Stimulated activated CD4-positive, alpha-beta T cell treated with anti-CD3 and anti-CD28 coated beads, Interleukin-15, amount 100 ng/mL, for 24 hours (primary cell): ENCODE results near the gene AIFM2.
"Not testable (repeated sequence)": the region's sequence is repeated elsewhere in the genome, so short reads cannot be mapped to it uniquely, and the experiment has no call there.

Experiments
- DNase-seq: peaks from one replicate; pipeline ENCODE4 v3.0.0-alpha.2; 2020

AIFM2 gene

DNA sequence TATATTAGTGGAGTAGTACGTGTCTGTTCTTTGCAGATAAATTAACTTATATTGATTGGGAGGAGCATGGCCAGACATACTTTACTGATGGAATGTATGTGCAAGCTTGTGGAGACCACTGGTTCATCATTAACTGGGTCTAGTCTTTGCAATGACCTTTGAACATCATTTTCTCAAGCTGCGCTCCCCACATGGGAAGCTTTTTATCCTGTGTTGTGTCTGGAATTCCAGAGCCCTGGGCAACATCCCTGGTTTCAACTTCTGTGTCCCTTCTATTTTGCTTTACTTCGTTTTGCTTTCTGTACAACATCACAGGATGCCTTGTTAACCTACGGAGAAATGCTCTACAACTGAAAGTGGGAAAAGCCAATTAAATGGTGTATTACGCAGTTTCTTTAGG lies 41.7 kb downstream of the AIFM2 start:
- DNase-seq: no peak

DNA sequence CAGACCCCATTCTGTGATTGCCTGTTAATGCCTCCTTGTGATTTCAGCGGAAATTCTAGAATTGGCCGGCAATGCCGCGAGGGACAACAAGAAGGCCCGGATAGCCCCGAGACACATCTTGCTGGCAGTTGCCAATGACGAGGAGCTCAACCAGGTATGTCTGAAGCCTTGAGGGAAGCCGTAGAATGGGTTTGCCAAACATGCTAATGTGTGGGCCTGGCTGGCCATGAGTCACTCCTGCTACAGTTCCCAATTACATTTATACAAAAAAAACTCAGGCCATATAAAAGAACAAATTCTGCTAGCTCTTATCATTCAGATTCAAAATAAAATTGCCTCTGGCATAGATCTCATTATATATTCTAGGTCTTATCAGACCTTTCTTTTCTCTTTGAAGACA lies 42.6 kb downstream of the AIFM2 start:
- DNase-seq: no peak

DNA sequence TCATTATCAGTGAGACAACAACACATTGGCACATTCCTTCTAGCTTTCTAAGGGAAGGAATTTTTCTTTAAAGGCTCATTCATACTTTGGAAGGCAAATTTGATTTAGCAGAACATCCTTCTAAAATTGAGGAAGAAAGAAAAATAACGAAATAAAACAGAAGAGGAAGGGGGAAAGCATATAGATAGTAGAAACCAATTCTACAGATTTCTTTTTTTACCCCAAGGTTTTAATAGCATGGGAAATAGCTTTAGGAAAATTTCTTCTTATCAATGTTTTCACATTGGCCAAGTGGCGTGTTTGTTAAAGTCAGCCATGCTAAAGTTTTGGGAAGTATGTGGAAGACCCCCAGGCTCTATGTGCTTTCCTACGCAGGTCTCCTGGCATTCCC lies 44.3 kb downstream of the AIFM2 start:
- DNase-seq: no peak

- DNase-seq: no peak
Measured at GRCh38 chr10:70087616-70088307, 44.9 kb downstream of the AIFM2 start.

- no peak for DNase-seq
Measured at GRCh38 chr10:70085975-70086613, 46.5 kb downstream of the AIFM2 start.

DNA sequence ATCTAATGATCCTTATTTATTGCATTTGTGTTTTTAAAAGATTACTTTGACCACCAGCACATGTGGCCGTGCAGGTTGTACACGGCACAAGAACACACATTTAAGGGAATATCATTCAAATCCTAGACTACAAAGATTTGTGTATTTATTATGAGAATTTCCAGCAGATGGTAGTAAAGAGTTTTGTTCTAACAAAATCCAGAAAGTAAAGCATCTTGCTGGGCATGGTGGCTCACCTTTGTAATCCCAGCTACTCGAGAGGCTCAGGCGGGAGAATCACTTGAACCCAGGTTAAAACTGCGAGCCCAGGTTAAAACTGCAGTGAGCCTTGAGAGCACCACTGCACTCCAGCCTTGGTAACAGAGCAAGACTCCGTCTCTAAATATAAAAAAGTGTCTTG lies 48.4 kb downstream of the AIFM2 start:
- DNase-seq: no peak

- DNase-seq: not testable (repeated sequence)
Measured at GRCh38 chr10:70080789-70081188, 51.8 kb downstream of the AIFM2 start.

DNA sequence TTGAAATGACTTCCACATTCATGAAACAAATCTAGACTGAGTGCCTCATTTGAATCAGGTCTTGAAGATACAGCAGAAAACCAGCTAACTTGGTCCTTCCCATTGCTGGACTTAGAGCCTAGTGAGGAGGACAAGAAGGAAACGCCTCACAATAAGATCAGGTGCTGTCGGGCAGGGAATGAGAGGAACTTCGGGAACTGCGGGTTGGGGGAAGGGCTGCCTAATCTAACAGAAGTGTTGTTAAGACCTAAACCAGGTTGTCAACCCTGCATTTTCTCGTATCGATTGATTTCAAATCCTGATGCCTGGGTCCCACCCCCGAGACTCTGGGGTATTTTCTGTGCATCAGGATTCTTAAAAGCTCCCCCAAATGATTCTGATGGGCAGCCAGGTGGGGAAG lies 53.7 kb downstream of the AIFM2 start:
- no peak for DNase-seq

DNA sequence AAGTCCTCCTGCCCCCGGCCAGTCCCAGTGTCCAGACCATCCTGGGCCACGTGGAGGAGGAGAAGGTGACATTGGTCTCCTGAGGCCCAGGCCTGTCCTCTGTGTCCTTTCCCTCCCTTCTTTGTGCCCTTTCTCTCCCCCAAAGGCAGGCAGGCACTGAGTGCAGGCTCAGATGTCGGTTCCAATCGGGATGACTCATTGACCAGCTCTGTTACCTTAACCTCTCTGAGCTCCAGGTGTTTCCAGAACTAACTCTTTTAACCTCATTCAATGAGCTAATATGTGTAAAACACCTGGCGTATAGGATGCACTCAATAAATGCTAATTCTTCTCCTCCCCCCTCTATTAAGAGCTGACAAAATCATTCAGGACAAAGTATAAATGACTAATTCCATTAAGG lies 54.3 kb downstream of the AIFM2 start:
- DNase-seq: no peak

GRCh38 chr10:70074971-70075370 lies 57.7 kb downstream of the AIFM2 start:
- no peak for DNase-seq

- DNase-seq: no peak
Measured at GRCh38 chr10:70074165-70074564, 58.5 kb downstream of the AIFM2 start.

- no peak for DNase-seq
Measured at GRCh38 chr10:70070834-70071233, 61.8 kb downstream of the AIFM2 start.

DNA sequence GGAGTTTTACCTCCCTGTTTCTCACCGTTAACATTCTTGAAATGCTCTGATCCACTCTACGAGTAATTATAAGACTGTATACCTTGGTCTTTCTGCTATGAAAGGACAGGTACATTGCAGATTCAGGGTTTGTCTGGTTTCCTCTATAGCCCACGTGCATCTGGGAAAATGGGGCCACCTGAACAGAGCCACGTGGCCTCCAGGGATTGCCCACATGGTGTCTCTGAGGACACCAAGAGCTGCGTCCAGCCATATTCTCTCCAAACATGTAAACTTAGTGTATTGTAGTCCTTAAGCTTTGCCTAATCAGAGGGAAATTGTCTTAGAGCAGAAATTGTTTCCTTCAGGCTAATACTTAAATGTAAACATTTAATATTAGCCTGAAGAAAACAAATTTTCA lies 63.3 kb downstream of the AIFM2 start:
- no peak for DNase-seq

DNA sequence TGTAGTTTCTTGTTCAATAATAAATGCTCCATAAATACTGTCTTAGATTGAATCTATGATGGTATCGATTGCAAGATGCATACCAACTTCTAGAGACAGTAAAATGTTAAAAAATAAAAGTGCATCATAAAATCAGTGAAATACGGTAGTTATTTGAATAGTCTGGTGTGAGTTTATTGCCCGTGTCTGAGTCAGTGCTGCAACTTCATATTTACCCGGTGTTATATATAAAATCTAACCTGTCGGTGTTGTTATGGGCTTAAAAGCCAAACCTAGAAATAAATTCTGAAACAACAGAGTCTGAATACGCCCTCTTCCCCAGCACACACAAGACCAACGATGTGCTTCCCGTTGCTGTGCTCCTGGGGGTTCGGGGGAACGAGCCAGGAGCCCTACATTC lies 63.7 kb downstream of the AIFM2 start:
- no peak for DNase-seq

DNA sequence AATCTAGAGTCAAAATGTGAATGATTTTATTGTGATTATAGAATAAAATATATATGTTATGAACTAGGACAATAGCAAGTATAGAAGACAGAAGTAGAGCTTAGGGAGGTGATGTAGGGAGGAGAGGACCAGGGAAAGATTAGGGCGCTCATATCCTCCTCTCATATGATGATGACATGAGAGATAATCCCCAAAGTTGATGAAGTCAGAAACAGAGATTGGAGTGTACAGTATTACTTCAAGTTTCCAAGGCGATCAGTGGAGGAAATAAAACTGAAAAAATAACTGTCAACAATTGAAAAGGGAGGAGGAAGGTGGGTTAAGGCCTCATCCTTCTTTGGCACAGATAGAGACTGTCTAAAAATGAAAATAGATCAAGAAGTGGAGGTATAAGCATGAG lies 65.0 kb downstream of the AIFM2 start:
- no peak for DNase-seq

DNA sequence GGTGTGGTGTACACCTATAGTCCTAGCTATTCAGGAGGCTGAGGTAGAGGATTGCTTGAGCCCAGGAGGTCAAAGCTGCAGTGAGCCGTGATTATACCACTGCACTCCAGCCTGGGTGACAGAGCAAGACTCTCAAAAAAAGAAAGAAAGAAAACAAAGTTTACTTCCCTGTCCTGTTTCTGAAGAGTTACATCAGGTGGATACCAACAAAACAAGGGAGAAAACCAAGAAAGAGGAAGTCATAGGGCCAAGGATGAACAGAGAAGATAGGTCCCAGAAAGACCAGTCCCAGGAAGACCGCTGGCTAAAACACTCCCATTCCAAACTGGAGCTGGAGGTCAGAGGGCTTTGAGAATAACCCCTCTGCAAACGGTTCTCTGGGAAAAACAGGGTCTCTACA lies 66.4 kb downstream of the AIFM2 start:
- DNase-seq: no peak

DNA sequence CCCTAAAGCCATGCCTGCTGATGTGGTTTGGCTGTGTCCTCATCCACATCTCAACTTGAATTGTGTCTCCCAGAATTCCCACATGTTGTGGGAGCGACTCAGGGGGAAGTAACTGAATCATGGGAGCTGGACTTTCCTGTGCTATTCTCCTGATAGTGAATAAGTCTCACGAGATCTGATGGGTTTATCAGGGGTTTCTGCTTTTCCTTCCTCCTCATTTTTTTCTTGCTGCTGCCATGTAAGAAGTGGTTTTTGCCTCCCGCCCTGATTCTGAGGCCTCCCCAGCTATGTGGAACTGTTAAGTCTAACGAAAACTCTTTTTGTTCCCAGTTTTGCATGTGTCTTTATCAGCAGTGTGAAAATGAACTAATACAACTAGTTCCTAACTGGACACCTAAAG lies 68.1 kb downstream of the AIFM2 start:
- no peak for DNase-seq

DNA sequence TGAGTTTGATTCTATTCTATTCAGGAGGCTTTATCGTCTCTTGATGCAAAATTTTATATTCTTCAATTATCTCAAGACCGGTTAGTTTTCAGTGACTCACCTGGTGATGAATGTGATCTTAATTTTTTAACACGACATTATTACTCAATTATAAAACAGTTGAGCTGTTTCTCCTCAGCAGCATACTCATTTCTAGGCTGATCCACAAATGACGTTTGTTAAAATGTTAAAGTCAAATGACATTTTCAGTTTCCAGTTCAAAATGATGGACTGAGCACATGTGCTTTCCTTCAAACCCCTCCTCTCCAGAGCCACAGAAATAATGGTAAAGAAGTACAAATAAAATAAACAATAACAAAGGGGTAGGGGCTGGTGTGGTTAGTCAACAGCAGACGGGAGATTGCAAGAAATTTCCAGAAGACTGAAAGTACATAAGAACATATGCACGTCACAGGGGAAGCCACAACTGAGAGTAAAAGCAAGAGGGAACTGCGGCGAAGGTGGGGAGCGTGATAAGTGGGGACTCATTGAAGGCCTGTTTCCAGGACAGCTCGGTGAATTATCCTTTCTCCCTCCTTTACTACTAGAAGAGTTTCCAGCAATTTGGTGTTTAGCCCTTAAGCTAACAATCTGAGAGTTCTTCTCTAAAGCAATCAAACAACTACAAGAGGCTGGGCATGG lies 69.1 kb downstream of the AIFM2 start:
- no peak for DNase-seq
